HEK293 (cell line): ENCODE data around the gene C1orf52.

ENCODE experiments used
- KLF10 ChIP-seq: fragments of 450-650 bp; IDR thresholded peaks from 2 replicates; pipeline ENCODE4 v1.5.1; 2018; ENCODE audit warnings: missing biosample characterization, mild to moderate bottlenecking, missing genetic modification characterization
- REST ChIP-seq: fragments of 450-650 bp; formaldehyde crosslinking; IDR thresholded peaks from 2 replicates; pipeline ENCODE4 v1.5.1; 2016; ENCODE audit warnings: missing biosample characterization, missing genetic modification characterization
- SP2 ChIP-seq: fragments of 450-650 bp; formaldehyde crosslinking; IDR thresholded peaks from 2 replicates; pipeline ENCODE4 v1.5.1; 2016; ENCODE audit warnings: missing biosample characterization, missing genetic modification characterization
- ZBTB1 ChIP-seq: fragments of 450-650 bp; formaldehyde crosslinking; IDR thresholded peaks from 2 replicates; pipeline ENCODE4 v1.5.1; 2016; ENCODE audit warnings: missing biosample characterization, missing genetic modification characterization
- ZNF211 ChIP-seq: fragments of 450-650 bp; formaldehyde crosslinking; IDR thresholded peaks from 2 replicates; pipeline ENCODE4 v1.5.1; 2016; ENCODE audit warnings: low read depth, missing biosample characterization, missing genetic modification characterization
- ZNF302 ChIP-seq: fragments of 450-650 bp; formaldehyde crosslinking; IDR thresholded peaks from 2 replicates; pipeline ENCODE4 v1.5.1; 2016; ENCODE audit warnings: missing biosample characterization, missing genetic modification characterization, low read depth
- ZNF37A ChIP-seq: fragments of 450-650 bp; IDR thresholded peaks from 2 replicates; pipeline ENCODE4 v1.5.1; 2018; ENCODE audit warnings: missing biosample characterization, missing genetic modification characterization
- ZNF501 ChIP-seq: fragments of 450-650 bp; formaldehyde crosslinking; IDR thresholded peaks from 2 replicates; pipeline ENCODE4 v1.5.1; 2016; ENCODE audit warnings: missing biosample characterization, missing genetic modification characterization
- ZNF521 ChIP-seq: fragments of 450-650 bp; formaldehyde crosslinking; IDR thresholded peaks from 2 replicates; pipeline ENCODE4 v1.5.1; 2017; ENCODE audit warnings: missing biosample characterization, mild to moderate bottlenecking, missing genetic modification characterization
- ZNF792 ChIP-seq: fragments of 450-650 bp; formaldehyde crosslinking; IDR thresholded peaks from 2 replicates; pipeline ENCODE4 v1.5.1; 2016; ENCODE audit warnings: missing biosample characterization, missing genetic modification characterization
- TF ChIP-seq, protein P1 (sequence below): fragments of 450-650 bp; formaldehyde crosslinking; IDR thresholded peaks from 2 replicates; pipeline ENCODE4 v1.5.1; 2016; ENCODE audit warnings: missing biosample characterization, missing genetic modification characterization

DNA sequence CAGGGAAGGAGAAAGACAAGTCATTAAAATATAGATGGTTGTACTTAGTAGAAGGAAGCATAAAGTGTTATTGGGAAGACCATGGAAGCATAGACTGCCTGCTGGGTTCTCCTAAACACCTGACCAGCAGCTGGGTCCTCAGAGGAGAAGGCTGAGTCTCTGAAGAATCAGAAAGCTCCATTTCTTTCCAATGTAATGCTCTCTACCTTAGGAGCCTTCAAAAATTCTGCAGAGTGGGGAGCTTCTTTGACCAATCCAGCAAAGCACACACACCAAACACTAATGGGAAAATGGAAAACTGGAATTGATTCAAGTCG is 38.0 kb upstream of the C1orf52 start:
- TF ChIP-seq, protein P1, sequence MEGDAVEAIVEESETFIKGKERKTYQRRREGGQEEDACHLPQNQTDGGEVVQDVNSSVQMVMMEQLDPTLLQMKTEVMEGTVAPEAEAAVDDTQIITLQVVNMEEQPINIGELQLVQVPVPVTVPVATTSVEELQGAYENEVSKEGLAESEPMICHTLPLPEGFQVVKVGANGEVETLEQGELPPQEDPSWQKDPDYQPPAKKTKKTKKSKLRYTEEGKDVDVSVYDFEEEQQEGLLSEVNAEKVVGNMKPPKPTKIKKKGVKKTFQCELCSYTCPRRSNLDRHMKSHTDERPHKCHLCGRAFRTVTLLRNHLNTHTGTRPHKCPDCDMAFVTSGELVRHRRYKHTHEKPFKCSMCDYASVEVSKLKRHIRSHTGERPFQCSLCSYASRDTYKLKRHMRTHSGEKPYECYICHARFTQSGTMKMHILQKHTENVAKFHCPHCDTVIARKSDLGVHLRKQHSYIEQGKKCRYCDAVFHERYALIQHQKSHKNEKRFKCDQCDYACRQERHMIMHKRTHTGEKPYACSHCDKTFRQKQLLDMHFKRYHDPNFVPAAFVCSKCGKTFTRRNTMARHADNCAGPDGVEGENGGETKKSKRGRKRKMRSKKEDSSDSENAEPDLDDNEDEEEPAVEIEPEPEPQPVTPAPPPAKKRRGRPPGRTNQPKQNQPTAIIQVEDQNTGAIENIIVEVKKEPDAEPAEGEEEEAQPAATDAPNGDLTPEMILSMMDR (tag by site-specific recombination) = no peak
- TF ChIP-seq ZNF211 (tag by site-specific recombination) = no peak
- no peak for TF ChIP-seq REST (tag by site-specific recombination)
- TF ChIP-seq ZNF521 = no peak
- TF ChIP-seq ZBTB1 = no peak
- TF ChIP-seq SP2 (tag by site-specific recombination) = no peak
- no peak for TF ChIP-seq KLF10 (tag by site-specific recombination)
- no peak for TF ChIP-seq ZNF302 (tag by site-specific recombination)
- TF ChIP-seq ZNF37A (tag by site-specific recombination) = no peak
- no peak for TF ChIP-seq ZNF501 (tag by site-specific recombination)
- no peak for TF ChIP-seq ZNF792 (tag by site-specific recombination)
